ENCODE results near the gene CCL5. TPM values are rescaled to one million over a fixed set of nuclear protein-coding genes. Genes with fewer than 3 reads are reported as not detected.

The CCL5 gene
- total and polyA plus RNA-seq, 2 experiments from 2014 or later, result not detected

DNA sequence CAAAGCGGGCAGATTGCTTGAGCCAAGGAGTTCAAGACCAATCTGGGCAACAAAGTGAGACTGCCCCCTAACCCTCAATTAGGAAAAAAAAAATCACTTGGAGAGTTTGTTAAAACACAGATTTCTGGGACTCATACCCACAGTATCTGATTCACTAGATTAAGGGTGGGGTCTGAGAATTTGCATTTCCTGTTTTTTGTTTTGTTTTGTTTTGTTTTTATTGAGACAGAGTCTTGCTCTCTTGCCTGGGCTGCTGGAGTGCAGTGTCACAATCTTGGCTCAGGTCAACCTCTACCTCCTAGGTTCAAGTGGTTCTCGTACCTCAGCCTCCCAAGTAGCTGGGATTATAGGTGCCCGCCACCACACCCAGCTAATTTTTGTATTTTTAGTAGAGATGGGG is 12.6 kb downstream of the CCL5 start:
- H3F3A ChIP-seq (replicated peaks; ENCODE audit: low read depth), result no peaks in the 10 kb centered on the region
- no peaks in the 10 kb centered on the region for H4K20me1 ChIP-seq (replicated peaks; ENCODE audit: insufficient read depth)
- H3K36me3 ChIP-seq (ENCODE audit: insufficient read depth), result no peaks in the 10 kb centered on the region
- no peaks in the 10 kb centered on the region for H3K79me2 ChIP-seq (replicated peaks; ENCODE audit: insufficient read depth)
- H3K36me3 Mint-ChIP-seq (ENCODE audit: low read depth), result no peaks in the 10 kb centered on the region
- H3K27me3 ChIP-seq (ENCODE audit: insufficient read depth), result no peaks in the 10 kb centered on the region
- no peak overlapping the region for H3K27ac ChIP-seq (ENCODE audit: low read depth)
- H3K4me3 Mint-ChIP-seq, result no peak overlapping the region
- no peaks in the 10 kb centered on the region for H3K9me2 ChIP-seq (ENCODE audit: insufficient read depth)
- TF ChIP-seq CREB1 (CRISPR knock-in tag; IDR thresholded peaks at IDR 0.05; ENCODE audit: low read depth) (no peak), EZH2 (IDR thresholded peaks at IDR 0.05; ENCODE audit: low read depth, unreplicated experiment) (no peak), ZNF114 (CRISPR knock-in tag; IDR thresholded peaks at IDR 0.05) (no peak), EZH2phosphoT487 (IDR thresholded peaks at IDR 0.05; ENCODE audit: unreplicated experiment) (no peak), NANOG (IDR thresholded peaks at IDR 0.05; ENCODE audit: borderline replicate concordance) (no peak), POLR2AphosphoS5 (IDR thresholded peaks at IDR 0.05; ENCODE audit: low read depth) (no peak), JUNB (IDR thresholded peaks at IDR 0.05; ENCODE audit: unreplicated experiment) (no peak), STAT1 (IDR thresholded peaks at IDR 0.05; ENCODE audit: unreplicated experiment) (no peak), ZNF331 (CRISPR knock-in tag; IDR thresholded peaks at IDR 0.05; ENCODE audit: low read depth) (no peak)
- TF ChIP-seq, protein P1, sequence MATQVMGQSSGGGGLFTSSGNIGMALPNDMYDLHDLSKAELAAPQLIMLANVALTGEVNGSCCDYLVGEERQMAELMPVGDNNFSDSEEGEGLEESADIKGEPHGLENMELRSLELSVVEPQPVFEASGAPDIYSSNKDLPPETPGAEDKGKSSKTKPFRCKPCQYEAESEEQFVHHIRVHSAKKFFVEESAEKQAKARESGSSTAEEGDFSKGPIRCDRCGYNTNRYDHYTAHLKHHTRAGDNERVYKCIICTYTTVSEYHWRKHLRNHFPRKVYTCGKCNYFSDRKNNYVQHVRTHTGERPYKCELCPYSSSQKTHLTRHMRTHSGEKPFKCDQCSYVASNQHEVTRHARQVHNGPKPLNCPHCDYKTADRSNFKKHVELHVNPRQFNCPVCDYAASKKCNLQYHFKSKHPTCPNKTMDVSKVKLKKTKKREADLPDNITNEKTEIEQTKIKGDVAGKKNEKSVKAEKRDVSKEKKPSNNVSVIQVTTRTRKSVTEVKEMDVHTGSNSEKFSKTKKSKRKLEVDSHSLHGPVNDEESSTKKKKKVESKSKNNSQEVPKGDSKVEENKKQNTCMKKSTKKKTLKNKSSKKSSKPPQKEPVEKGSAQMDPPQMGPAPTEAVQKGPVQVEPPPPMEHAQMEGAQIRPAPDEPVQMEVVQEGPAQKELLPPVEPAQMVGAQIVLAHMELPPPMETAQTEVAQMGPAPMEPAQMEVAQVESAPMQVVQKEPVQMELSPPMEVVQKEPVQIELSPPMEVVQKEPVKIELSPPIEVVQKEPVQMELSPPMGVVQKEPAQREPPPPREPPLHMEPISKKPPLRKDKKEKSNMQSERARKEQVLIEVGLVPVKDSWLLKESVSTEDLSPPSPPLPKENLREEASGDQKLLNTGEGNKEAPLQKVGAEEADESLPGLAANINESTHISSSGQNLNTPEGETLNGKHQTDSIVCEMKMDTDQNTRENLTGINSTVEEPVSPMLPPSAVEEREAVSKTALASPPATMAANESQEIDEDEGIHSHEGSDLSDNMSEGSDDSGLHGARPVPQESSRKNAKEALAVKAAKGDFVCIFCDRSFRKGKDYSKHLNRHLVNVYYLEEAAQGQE (IDR thresholded peaks at IDR 0.05; ENCODE audit: unreplicated experiment), result no peak
- TF ChIP-seq, protein P2, sequence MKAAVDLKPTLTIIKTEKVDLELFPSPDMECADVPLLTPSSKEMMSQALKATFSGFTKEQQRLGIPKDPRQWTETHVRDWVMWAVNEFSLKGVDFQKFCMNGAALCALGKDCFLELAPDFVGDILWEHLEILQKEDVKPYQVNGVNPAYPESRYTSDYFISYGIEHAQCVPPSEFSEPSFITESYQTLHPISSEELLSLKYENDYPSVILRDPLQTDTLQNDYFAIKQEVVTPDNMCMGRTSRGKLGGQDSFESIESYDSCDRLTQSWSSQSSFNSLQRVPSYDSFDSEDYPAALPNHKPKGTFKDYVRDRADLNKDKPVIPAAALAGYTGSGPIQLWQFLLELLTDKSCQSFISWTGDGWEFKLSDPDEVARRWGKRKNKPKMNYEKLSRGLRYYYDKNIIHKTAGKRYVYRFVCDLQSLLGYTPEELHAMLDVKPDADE (IDR thresholded peaks at IDR 0.05), result no peak
- TF ChIP-seq, protein P3, sequence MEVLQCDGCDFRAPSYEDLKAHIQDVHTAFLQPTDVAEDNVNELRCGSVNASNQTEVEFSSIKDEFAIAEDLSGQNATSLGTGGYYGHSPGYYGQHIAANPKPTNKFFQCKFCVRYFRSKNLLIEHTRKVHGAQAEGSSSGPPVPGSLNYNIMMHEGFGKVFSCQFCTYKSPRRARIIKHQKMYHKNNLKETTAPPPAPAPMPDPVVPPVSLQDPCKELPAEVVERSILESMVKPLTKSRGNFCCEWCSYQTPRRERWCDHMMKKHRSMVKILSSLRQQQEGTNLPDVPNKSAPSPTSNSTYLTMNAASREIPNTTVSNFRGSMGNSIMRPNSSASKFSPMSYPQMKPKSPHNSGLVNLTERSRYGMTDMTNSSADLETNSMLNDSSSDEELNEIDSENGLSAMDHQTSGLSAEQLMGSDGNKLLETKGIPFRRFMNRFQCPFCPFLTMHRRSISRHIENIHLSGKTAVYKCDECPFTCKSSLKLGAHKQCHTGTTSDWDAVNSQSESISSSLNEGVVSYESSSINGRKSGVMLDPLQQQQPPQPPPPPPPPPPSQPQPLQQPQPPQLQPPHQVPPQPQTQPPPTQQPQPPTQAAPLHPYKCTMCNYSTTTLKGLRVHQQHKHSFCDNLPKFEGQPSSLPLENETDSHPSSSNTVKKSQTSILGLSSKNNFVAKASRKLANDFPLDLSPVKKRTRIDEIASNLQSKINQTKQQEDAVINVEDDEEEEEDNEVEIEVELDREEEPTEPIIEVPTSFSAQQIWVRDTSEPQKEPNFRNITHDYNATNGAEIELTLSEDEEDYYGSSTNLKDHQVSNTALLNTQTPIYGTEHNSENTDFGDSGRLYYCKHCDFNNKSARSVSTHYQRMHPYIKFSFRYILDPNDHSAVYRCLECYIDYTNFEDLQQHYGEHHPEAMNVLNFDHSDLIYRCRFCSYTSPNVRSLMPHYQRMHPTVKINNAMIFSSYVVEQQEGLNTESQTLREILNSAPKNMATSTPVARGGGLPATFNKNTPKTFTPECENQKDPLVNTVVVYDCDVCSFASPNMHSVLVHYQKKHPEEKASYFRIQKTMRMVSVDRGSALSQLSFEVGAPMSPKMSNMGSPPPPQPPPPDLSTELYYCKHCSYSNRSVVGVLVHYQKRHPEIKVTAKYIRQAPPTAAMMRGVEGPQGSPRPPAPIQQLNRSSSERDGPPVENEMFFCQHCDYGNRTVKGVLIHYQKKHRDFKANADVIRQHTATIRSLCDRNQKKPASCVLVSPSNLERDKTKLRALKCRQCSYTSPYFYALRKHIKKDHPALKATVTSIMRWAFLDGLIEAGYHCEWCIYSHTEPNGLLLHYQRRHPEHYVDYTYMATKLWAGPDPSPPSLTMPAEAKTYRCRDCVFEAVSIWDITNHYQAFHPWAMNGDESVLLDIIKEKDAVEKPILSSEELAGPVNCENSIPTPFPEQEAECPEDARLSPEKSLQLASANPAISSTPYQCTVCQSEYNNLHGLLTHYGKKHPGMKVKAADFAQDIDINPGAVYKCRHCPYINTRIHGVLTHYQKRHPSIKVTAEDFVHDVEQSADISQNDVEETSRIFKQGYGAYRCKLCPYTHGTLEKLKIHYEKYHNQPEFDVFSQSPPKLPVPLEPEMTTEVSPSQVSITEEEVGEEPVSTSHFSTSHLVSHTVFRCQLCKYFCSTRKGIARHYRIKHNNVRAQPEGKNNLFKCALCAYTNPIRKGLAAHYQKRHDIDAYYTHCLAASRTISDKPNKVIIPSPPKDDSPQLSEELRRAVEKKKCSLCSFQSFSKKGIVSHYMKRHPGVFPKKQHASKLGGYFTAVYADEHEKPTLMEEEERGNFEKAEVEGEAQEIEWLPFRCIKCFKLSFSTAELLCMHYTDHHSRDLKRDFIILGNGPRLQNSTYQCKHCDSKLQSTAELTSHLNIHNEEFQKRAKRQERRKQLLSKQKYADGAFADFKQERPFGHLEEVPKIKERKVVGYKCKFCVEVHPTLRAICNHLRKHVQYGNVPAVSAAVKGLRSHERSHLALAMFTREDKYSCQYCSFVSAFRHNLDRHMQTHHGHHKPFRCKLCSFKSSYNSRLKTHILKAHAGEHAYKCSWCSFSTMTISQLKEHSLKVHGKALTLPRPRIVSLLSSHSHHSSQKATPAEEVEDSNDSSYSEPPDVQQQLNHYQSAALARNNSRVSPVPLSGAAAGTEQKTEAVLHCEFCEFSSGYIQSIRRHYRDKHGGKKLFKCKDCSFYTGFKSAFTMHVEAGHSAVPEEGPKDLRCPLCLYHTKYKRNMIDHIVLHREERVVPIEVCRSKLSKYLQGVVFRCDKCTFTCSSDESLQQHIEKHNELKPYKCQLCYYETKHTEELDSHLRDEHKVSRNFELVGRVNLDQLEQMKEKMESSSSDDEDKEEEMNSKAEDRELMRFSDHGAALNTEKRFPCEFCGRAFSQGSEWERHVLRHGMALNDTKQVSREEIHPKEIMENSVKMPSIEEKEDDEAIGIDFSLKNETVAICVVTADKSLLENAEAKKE (CRISPR knock-in tag; IDR thresholded peaks at IDR 0.05), result no peak
- ATAC-seq (no peak), DNase-seq (ENCODE audit: low spot score) (no peak)
- peaks cover 4% of the 10 kb centered on the region; the same call in 1 of the 2 replicates for H3K4me1 ChIP-seq (ENCODE audit: insufficient read depth)
- peaks cover 4% of the 10 kb centered on the region for H3K27me3 Mint-ChIP-seq (ENCODE audit: insufficient read depth, low read depth, poor library complexity)
- no peak overlapping the region for H2AFZ ChIP-seq
- no peak overlapping the region for H3K4me3 ChIP-seq
- peaks cover 8% of the 10 kb centered on the region for H3K4me1 Mint-ChIP-seq
- no peaks in the 10 kb centered on the region for H3K9me3 Mint-ChIP-seq
- no peak overlapping the region for H3K4me2 ChIP-seq
- H3K27ac Mint-ChIP-seq, result no peak overlapping the region

Measured in GM23338 (cell line).